Liver (tissue), 9 donors: ENCODE data around the gene RYR1. TPM values are rescaled to one million over a fixed set of nuclear protein-coding genes. Genes with fewer than 3 reads are reported as not detected.

ENCODE experiments used
- DNase-seq: peaks from one replicate; pipeline ENCODE4 v3.0.0-alpha.2; 2017; ENCODE audit warnings: low spot score
- H3K27ac ChIP-seq, 2 donors: one replicate each; pipeline ENCODE4 v1.7.0; 2013; ENCODE audit warnings: inconsistent platforms in 2 of 2, low read length in 2 of 2, control low read depth in 1 of 2, low read depth in 1 of 2, mild to moderate bottlenecking in 1 of 2
- H3K27me3 ChIP-seq, 4 donors: one replicate each; pipeline versions ENCODE4 v1.6.1 to v1.7.0; 2013; ENCODE audit warnings: low read length in 3 of 4, inconsistent platforms in 1 of 4, mild to moderate bottlenecking in 1 of 4, moderate library complexity in 1 of 4; ENCODE audit not compliant: control insufficient read depth in 4 of 4, insufficient read depth in 4 of 4
- H3K36me3 ChIP-seq, 4 donors: one replicate each; pipeline versions ENCODE4 v1.6.1 to v1.7.0; 2013; ENCODE audit warnings: low read length in 3 of 4, mild to moderate bottlenecking in 3 of 4, low read depth in 1 of 4, moderate library complexity in 1 of 4; ENCODE audit not compliant: control insufficient read depth in 4 of 4, insufficient read depth in 3 of 4
- H3K4me1 ChIP-seq, 4 donors: one replicate each; pipeline versions ENCODE4 v1.6.1 to v1.7.0; 2013; ENCODE audit warnings: low read length in 3 of 4, mild to moderate bottlenecking in 3 of 4, moderate library complexity in 1 of 4; ENCODE audit not compliant: control insufficient read depth in 4 of 4, insufficient read depth in 4 of 4
- H3K4me3 ChIP-seq, 3 donors: one replicate each; pipeline versions ENCODE4 v1.6.1 to v1.7.0; 2013; ENCODE audit warnings: low read length in 3 of 3, control low read depth in 1 of 3, low read depth in 1 of 3, mild to moderate bottlenecking in 1 of 3
- H3K9ac ChIP-seq, 2 donors: one replicate each; pipeline ENCODE4 v1.7.0; 2013; ENCODE audit warnings: low read length in 2 of 2, mild to moderate bottlenecking in 2 of 2, moderate library complexity in 2 of 2, control low read depth in 1 of 2, low read depth in 1 of 2
- H3K9me3 ChIP-seq, 4 donors: one replicate each; pipeline versions ENCODE4 v1.6.1 to v1.7.0; 2013; ENCODE audit warnings: low read length in 3 of 4; ENCODE audit not compliant: control insufficient read depth in 4 of 4
- ATF3 ChIP-seq: IDR thresholded peaks from 2 replicates; pipeline ENCODE4 v1.6.1; 2016; ENCODE audit warnings: antibody characterized with exemption
- CTCF ChIP-seq: fragments of 150-350 bp; IDR thresholded peaks from 2 replicates; pipeline ENCODE4 v1.5.1; 2017; ENCODE audit warnings: improper control_type of control experiment, low read depth, low read length; ENCODE audit not compliant: missing input control
- EGR1 ChIP-seq, 2 donors: IDR thresholded peaks; 2 replicates each; pipeline ENCODE4 v1.6.1; 2016 to 2018; ENCODE audit warnings: antibody characterized with exemption in 2 of 2, low read depth in 2 of 2
- FOXA1 ChIP-seq: IDR thresholded peaks from 2 replicates; pipeline ENCODE4 v1.6.1; 2016; ENCODE audit warnings: antibody characterized with exemption
- FOXA2 ChIP-seq: IDR thresholded peaks from 2 replicates; pipeline ENCODE4 v1.6.1; 2016; ENCODE audit warnings: antibody characterized with exemption
- HNF4A ChIP-seq, 2 donors: conservative IDR thresholded peaks; 2 replicates each; pipeline ENCODE4 v1.6.1; 2016; ENCODE audit warnings: antibody characterized with exemption in 2 of 2, mild to moderate bottlenecking in 2 of 2
- HNF4G ChIP-seq: IDR thresholded peaks from 2 replicates; pipeline ENCODE4 v1.6.1; 2016; ENCODE audit warnings: antibody characterized with exemption
- JUND ChIP-seq, 2 donors: IDR thresholded peaks; 2 replicates each; pipeline ENCODE4 v1.6.1; 2016; ENCODE audit warnings: antibody characterized with exemption in 2 of 2
- MAX ChIP-seq: IDR thresholded peaks from 2 replicates; pipeline ENCODE4 v1.6.1; 2016; ENCODE audit warnings: antibody characterized with exemption
- NR2F2 ChIP-seq: IDR thresholded peaks from 2 replicates; pipeline ENCODE4 v1.6.1; 2016; ENCODE audit warnings: antibody characterized with exemption
- RAD21 ChIP-seq, 2 donors: IDR thresholded peaks; 2 replicates each; pipeline ENCODE4 v1.6.1; 2016; ENCODE audit warnings: antibody characterized with exemption in 2 of 2, mild to moderate bottlenecking in 2 of 2
- REST ChIP-seq: IDR thresholded peaks from 2 replicates; pipeline ENCODE4 v1.6.1; 2016; ENCODE audit warnings: antibody characterized with exemption, mild to moderate bottlenecking
- RXRA ChIP-seq, 2 donors: IDR thresholded peaks; 2 replicates each; pipeline ENCODE4 v1.6.1; 2017 to 2018; ENCODE audit warnings: antibody characterized with exemption in 2 of 2, mild to moderate bottlenecking in 1 of 2
- SP1 ChIP-seq: IDR thresholded peaks from 2 replicates; pipeline ENCODE4 v1.6.1; 2018; ENCODE audit warnings: antibody characterized with exemption, mild to moderate bottlenecking
- TAF1 ChIP-seq: conservative IDR thresholded peaks from 2 replicates; pipeline ENCODE4 v1.6.1; 2016; ENCODE audit warnings: antibody characterized with exemption, mild to moderate bottlenecking
- YY1 ChIP-seq: IDR thresholded peaks from 2 replicates; pipeline ENCODE4 v1.6.1; 2016; ENCODE audit warnings: antibody characterized with exemption, mild to moderate bottlenecking
- ZBTB33 ChIP-seq: IDR thresholded peaks from 2 replicates; pipeline ENCODE4 v1.6.1; 2016; ENCODE audit warnings: antibody characterized with exemption
- WGBS: extraction: QIAGEN DNeasy Blood & Tissue Kit; methylation state at CpG from one replicate; pipeline ENCODE4 v1.1.7; 2013; 5-methylcytosine and 5-hydroxymethylcytosine counted together
- polyA plus RNA-seq, 2 donors: library from polyadenylated mRNA; stranded (reverse) in 1 of 2; unstranded in 1 of 2; fragments of 200-250 nt in 1 of 2; fragments of >200 nt in 1 of 2; fragmentation: Nextera tagmentation in 1 of 2; extraction: Ambion mirVana in 1 of 2; gene quantifications; one replicate each; pipeline versions ENCODE4 v1.2.1 to v1.2.3, GENCODE V29; 2013 to 2015
- total RNA-seq, 2 donors: library from RNA; depleted of rRNA; stranded (reverse); fragments of >200 nt; gene quantifications; one replicate each; pipeline ENCODE4 v1.2.3, GENCODE V29; 2014
- donor health status: healthy.
- donor health status: healthy.
- donor health status: healthy.
- donor health status: healthy.
- donor health status: healthy.

RYR1 gene
- total and polyA plus RNA-seq, 4 donors, result 0.01 to 0.70 (median 0.29) TPM

GRCh38 chr19:38466050-38466449 lies 32.6 kb downstream of the RYR1 start:
- H3K9ac ChIP-seq, result no peak overlapping the region
- no peak for DNase-seq
- H3K27me3 ChIP-seq, result no peaks in the 10 kb centered on the region
- 95% methylated on average over 26 of the region's 26 CpGs for WGBS
- no peaks in the 10 kb centered on the region for H3K9me3 ChIP-seq
- TF ChIP-seq SP1, result no peak
- no peak for TF ChIP-seq FOXA1
- TF ChIP-seq TAF1, result no peak
- TF ChIP-seq RAD21 (IDR thresholded peaks at IDR 0.05), result no peak
- no peak for TF ChIP-seq HNF4G
- TF ChIP-seq HNF4A (conservative IDR thresholded peaks at IDR 0.05), result no peak
- no peak for TF ChIP-seq RXRA (IDR thresholded peaks at IDR 0.05)
- no peak for TF ChIP-seq NR2F2
- TF ChIP-seq CTCF, result no peak
- TF ChIP-seq MAX, result no peak
- no peaks in the 10 kb centered on the region for H3K36me3 ChIP-seq
- H3K4me1 ChIP-seq, result no peaks in the 10 kb centered on the region
- H3K27ac ChIP-seq, result no peak overlapping the region
- no peak overlapping the region for H3K4me3 ChIP-seq

- 90% methylated on average over 17 of the region's 17 CpGs for WGBS
- H3K36me3 ChIP-seq, result no peaks in the 10 kb centered on the region
- no peak overlapping the region for H3K9ac ChIP-seq
- no peaks in the 10 kb centered on the region for H3K27me3 ChIP-seq
- no peak for TF ChIP-seq EGR1 (IDR thresholded peaks at IDR 0.05; ENCODE audit: low read depth in 2 of 2)
- no peak for TF ChIP-seq FOXA2
- TF ChIP-seq ZBTB33, result no peak
- TF ChIP-seq FOXA1, result no peak
- no peak for TF ChIP-seq ATF3
- TF ChIP-seq REST, result no peak
- no peak for TF ChIP-seq JUND (IDR thresholded peaks at IDR 0.05)
- TF ChIP-seq RAD21 (IDR thresholded peaks at IDR 0.05), result no peak
- TF ChIP-seq RXRA (IDR thresholded peaks at IDR 0.05), result no peak
- TF ChIP-seq YY1, result no peak
- H3K27ac ChIP-seq, result no peak overlapping the region
- H3K4me1 ChIP-seq, result no peaks in the 10 kb centered on the region
- DNase-seq, result no peak
- H3K9me3 ChIP-seq, result no peaks in the 10 kb centered on the region
- no peak overlapping the region for H3K4me3 ChIP-seq
These were observed 34.3 kb downstream of the RYR1 start for GRCh38 chr19:38467541-38468525.
